OCI-LY3 (cell line): ENCODE measurements around the gene PGS1.

Experiments
- EZH2phosphoT487 ChIP-seq: fragments of 200-600 bp; shearing (Covaris generic); IDR thresholded peaks from 2 replicates; pipeline ENCODE4 v1.6.1; 2018; ENCODE audit warnings: antibody characterized with exemption, mixed run types, low read depth
- TF ChIP-seq, protein P1 (sequence below): fragments of 200-600, 300-600 bp; sonication (generic); IDR thresholded peaks from 2 replicates; pipeline ENCODE4 v1.5.1; 2014; ENCODE audit warnings: antibody characterized with exemption, low read length, low read depth

DNA sequence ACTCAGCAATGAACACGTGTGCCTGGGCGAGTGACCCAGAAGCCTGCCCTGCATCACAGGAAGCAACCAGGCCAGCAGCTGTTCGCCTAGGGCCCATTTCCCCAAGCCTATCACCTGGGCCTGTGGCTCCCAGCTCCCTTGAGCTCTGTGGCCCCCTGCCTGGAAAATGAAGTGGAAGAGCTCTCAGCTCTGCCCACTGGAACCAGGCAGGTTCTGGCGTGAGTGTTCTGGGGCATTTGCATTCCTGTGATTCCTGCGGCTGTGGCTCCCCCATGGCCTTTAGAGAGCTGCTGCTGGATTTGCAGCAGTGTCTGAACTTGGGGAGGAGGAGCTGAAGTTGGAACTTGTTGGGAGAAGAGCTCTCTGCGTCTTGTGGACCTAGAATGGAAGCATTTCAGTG is 22.8 kb downstream of the PGS1 start:
- TF ChIP-seq, protein P1, sequence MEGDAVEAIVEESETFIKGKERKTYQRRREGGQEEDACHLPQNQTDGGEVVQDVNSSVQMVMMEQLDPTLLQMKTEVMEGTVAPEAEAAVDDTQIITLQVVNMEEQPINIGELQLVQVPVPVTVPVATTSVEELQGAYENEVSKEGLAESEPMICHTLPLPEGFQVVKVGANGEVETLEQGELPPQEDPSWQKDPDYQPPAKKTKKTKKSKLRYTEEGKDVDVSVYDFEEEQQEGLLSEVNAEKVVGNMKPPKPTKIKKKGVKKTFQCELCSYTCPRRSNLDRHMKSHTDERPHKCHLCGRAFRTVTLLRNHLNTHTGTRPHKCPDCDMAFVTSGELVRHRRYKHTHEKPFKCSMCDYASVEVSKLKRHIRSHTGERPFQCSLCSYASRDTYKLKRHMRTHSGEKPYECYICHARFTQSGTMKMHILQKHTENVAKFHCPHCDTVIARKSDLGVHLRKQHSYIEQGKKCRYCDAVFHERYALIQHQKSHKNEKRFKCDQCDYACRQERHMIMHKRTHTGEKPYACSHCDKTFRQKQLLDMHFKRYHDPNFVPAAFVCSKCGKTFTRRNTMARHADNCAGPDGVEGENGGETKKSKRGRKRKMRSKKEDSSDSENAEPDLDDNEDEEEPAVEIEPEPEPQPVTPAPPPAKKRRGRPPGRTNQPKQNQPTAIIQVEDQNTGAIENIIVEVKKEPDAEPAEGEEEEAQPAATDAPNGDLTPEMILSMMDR: no peak
- no peak for TF ChIP-seq EZH2phosphoT487
